Activated CD8-positive, alpha-beta memory T cell treated with anti-CD3 and anti-CD28 coated beads for 24 hours (primary cell): ENCODE results near the gene NAV2.

ENCODE experiments used
- DNase-seq: peaks from one replicate; pipeline ENCODE4 v3.0.0-alpha.2; 2020

Gene NAV2

GRCh38 chr11:19753451-19754106, 40.9 kb downstream of the NAV2 start:
- DNase-seq, result no peak

GRCh38 chr11:19756675-19757475, 44.2 kb downstream of the NAV2 start:
- no peak for DNase-seq

- DNase-seq, result no peak
These were observed 46.8 kb downstream of the NAV2 start for GRCh38 chr11:19759389-19759788.

GRCh38 chr11:19762266-19762665, 49.6 kb downstream of the NAV2 start:
- no peak for DNase-seq

GRCh38 chr11:19763330-19763729, 50.7 kb downstream of the NAV2 start:
- DNase-seq, result no peak

GRCh38 chr11:19766206-19766605, 53.6 kb downstream of the NAV2 start:
- no peak for DNase-seq

- DNase-seq, result no peak
These were observed 54.2 kb downstream of the NAV2 start for GRCh38 chr11:19766810-19767209.

- DNase-seq, result no peak
These were observed 55.1 kb downstream of the NAV2 start for GRCh38 chr11:19767627-19768151.

GRCh38 chr11:19768197-19768596, 55.6 kb downstream of the NAV2 start:
- DNase-seq, result no peak

GRCh38 chr11:19768815-19769214, 56.2 kb downstream of the NAV2 start:
- DNase-seq, result no peak

GRCh38 chr11:19769820-19770219, 57.2 kb downstream of the NAV2 start:
- DNase-seq, result no peak

- DNase-seq, result no peak
These were observed 57.6 kb downstream of the NAV2 start for GRCh38 chr11:19770277-19770676.

GRCh38 chr11:19771463-19771862, 58.8 kb downstream of the NAV2 start:
- DNase-seq, result no peak

GRCh38 chr11:19772480-19772879, 59.8 kb downstream of the NAV2 start:
- no peak for DNase-seq

GRCh38 chr11:19774329-19774728, 61.7 kb downstream of the NAV2 start:
- DNase-seq, result no peak

- no peak for DNase-seq
These were observed 62.4 kb downstream of the NAV2 start for GRCh38 chr11:19774817-19775580.

GRCh38 chr11:19775622-19776021, 63.0 kb downstream of the NAV2 start:
- no peak for DNase-seq

GRCh38 chr11:19777039-19777376, 64.4 kb downstream of the NAV2 start:
- no peak for DNase-seq

- no peak for DNase-seq
These were observed 64.9 kb downstream of the NAV2 start for GRCh38 chr11:19777377-19778102.

GRCh38 chr11:19779740-19780139, 67.1 kb downstream of the NAV2 start:
- no peak for DNase-seq

GRCh38 chr11:19781351-19781750, 68.7 kb downstream of the NAV2 start:
- DNase-seq, result no peak

- no peak for DNase-seq
These were observed 72.6 kb downstream of the NAV2 start for GRCh38 chr11:19785265-19785664.

GRCh38 chr11:19786644-19787043, 74.0 kb downstream of the NAV2 start:
- DNase-seq, result no peak
